NOMO-1 treated with DMSO at 0.1 percent for 48 hours (cell line): ENCODE results near the gene PTPRF.

Experiments used
- DNase-seq: peaks from one replicate; lab custom pipeline; 2025; ENCODE audit not compliant: unreplicated experiment; lab: John Stamatoyannopoulos, UW

Gene PTPRF

GRCh38 chr1:43550598-43551246 lies 20.0 kb downstream of the PTPRF start:
- no peak for DNase-seq

- DNase-seq: no peak
Observed at GRCh38 chr1:43551396-43551888, 20.8 kb downstream of the PTPRF start.

- no peak for DNase-seq
Observed at GRCh38 chr1:43552059-43552742, 21.5 kb downstream of the PTPRF start.

- DNase-seq: no peak
Observed at GRCh38 chr1:43552813-43553212, 22.1 kb downstream of the PTPRF start.

- DNase-seq: peak; percentile 11
Observed at GRCh38 chr1:43554444-43554992, 23.8 kb downstream of the PTPRF start.

- DNase-seq: no peak
Observed at GRCh38 chr1:43556782-43557181, 26.1 kb downstream of the PTPRF start.

- no peak for DNase-seq
Observed at GRCh38 chr1:43557744-43558245, 27.1 kb downstream of the PTPRF start.

- no peak for DNase-seq
Observed at GRCh38 chr1:43558346-43558841, 27.7 kb downstream of the PTPRF start.

GRCh38 chr1:43559714-43560113 lies 29.0 kb downstream of the PTPRF start:
- no peak for DNase-seq

- no peak for DNase-seq
Observed at GRCh38 chr1:43560286-43560685, 29.6 kb downstream of the PTPRF start.

GRCh38 chr1:43563876-43564539 lies 33.3 kb downstream of the PTPRF start:
- no peak for DNase-seq

GRCh38 chr1:43564551-43565348 lies 34.1 kb downstream of the PTPRF start:
- no peak for DNase-seq

- peak; percentile 42 for DNase-seq
Observed at GRCh38 chr1:43565600-43566360, 35.1 kb downstream of the PTPRF start.

GRCh38 chr1:43566382-43567044 lies 35.8 kb downstream of the PTPRF start:
- DNase-seq: no peak

GRCh38 chr1:43569175-43569574 lies 38.5 kb downstream of the PTPRF start:
- DNase-seq: no peak

- no peak for DNase-seq
Observed at GRCh38 chr1:43570277-43570676, 39.6 kb downstream of the PTPRF start.

GRCh38 chr1:43570715-43571114 lies 40.0 kb downstream of the PTPRF start:
- DNase-seq: no peak

GRCh38 chr1:43572084-43572483 lies 41.4 kb downstream of the PTPRF start:
- no peak for DNase-seq

- no peak for DNase-seq
Observed at GRCh38 chr1:43572538-43572937, 41.9 kb downstream of the PTPRF start.
